ENCODE results near the gene ATP13A5. TPM values are rescaled to one million over a fixed set of nuclear protein-coding genes. Genes with fewer than 3 reads are reported as not detected.

ATP13A5 gene
- total and polyA plus RNA-seq, 2 of the 8 experiments (the other 6 are each of a cell fraction or from before 2014, with no cell fraction given): not detected

- H3K4me1 ChIP-seq (replicated peaks in 1 of 4; ENCODE audit: control insufficient read depth in 3 of 4, insufficient read depth in 4 of 4, low read length in 3 of 4): no peaks in the 10 kb centered on the region
- no peak overlapping the region for H3K9ac ChIP-seq (replicated peaks in 1 of 4; ENCODE audit: extremely low read depth in 1 of 4, low read depth in 3 of 4, low read length in 3 of 4)
- no peaks in the 10 kb centered on the region for H3K9me3 ChIP-seq (ENCODE audit: insufficient read depth in 2 of 2, low read depth in 1 of 2, low read length in 1 of 2)
- no peak overlapping the region for H3K18ac ChIP-seq (ENCODE audit: extremely low read depth, low read length)
- no peaks in the 10 kb centered on the region for H3K27me3 ChIP-seq (replicated peaks in 1 of 4; ENCODE audit: control insufficient read depth in 3 of 4, extremely low read depth in 1 of 4, insufficient read depth in 3 of 4, low read length in 3 of 4)
- no peak overlapping the region for H3K4me3 ChIP-seq (ENCODE audit: extremely low read depth in 1 of 4, insufficient read depth in 2 of 4, low read depth in 3 of 4, low read length in 4 of 4)
- H3K79me1 ChIP-seq (ENCODE audit: low read depth, low read length): no peaks in the 10 kb centered on the region
- WGBS, 2 experiments (ENCODE audit: extremely low coverage in 1 of 2, insufficient coverage in 1 of 2, insufficient read length in 1 of 2, insufficient replicate concordance in 2 of 2, low coverage in 1 of 2, low lambda C conversion rate in 2 of 2, missing lambda C conversion rate in 1 of 2): 93% methylated on average over 5 of the region's 5 CpGs; no CpG with 5 or more reads in 1 of the 2 experiments
- no peak overlapping the region for H4K8ac ChIP-seq (ENCODE audit: extremely low read depth, insufficient read depth, low read length)
- ChIA-PET POLR2A (ENCODE audit: partially characterized antibody) (no interaction called here), CTCF (ENCODE audit: partially characterized antibody) (interaction anchor here (1.0 to 1.2 kb wide), 3 partner anchors 12 to 194 kb away, joined by 3 to 4 read pairs (median 3); no protein-coding TSS in a partner anchor)
- H2AK5ac ChIP-seq (ENCODE audit: low read depth, low read length): no peak overlapping the region
- no peak for TF ChIP-seq CEBPB (IDR thresholded peaks at IDR 0.05; ENCODE audit: low read depth, low read length)
- peak; percentile 28 to 35; a peak in 3 of 4 replicates for TF ChIP-seq RAD21 (IDR thresholded peaks at IDR 0.05 in 1 of 2, conservative IDR thresholded peaks at IDR 0.05 in 1 of 2; ENCODE audit: low read depth in 2 of 2, low read length in 2 of 2)
- no peak for TF ChIP-seq EZH2 (IDR thresholded peaks at IDR 0.05; ENCODE audit: low read depth, low read length, severe bottlenecking)
- no peak for TF ChIP-seq SRF (IDR thresholded peaks at IDR 0.05; ENCODE audit: low read depth, low read length)
- no peaks in the 10 kb centered on the region for H4K20me1 ChIP-seq (replicated peaks in 1 of 2; ENCODE audit: control insufficient read depth in 1 of 2, insufficient read depth in 2 of 2, low read length in 2 of 2)
- no peak overlapping the region for H3K27ac ChIP-seq (ENCODE audit: low read depth, low read length)
- H3K79me2 ChIP-seq (ENCODE audit: control insufficient read depth in 1 of 2, insufficient read depth in 2 of 2, low read length in 2 of 2): no peaks in the 10 kb centered on the region
- H3K23ac ChIP-seq (ENCODE audit: insufficient read length): no peak overlapping the region
- H4K5ac ChIP-seq (ENCODE audit: insufficient read length, low read depth, low read length): no peak overlapping the region
- H3K4ac ChIP-seq (replicated peaks; ENCODE audit: insufficient read length, low read depth, low read length): no peak overlapping the region
- no peaks in the 10 kb centered on the region for H3K23me2 ChIP-seq (ENCODE audit: low read depth, low read length)
- H3K56ac ChIP-seq (replicated peaks; ENCODE audit: insufficient read length, low read depth, low read length): no peak overlapping the region
- H4K91ac ChIP-seq (replicated peaks; ENCODE audit: insufficient read length, low read length): no peak overlapping the region
- H3K36me3 ChIP-seq (ENCODE audit: control insufficient read depth in 2 of 4, insufficient read depth in 4 of 4, low read length in 3 of 4): no peaks in the 10 kb centered on the region
- H2BK120ac ChIP-seq (replicated peaks; ENCODE audit: low read depth, low read length): no peak overlapping the region
- no peak overlapping the region for H2BK20ac ChIP-seq (ENCODE audit: low read length)
- H2BK12ac ChIP-seq (ENCODE audit: low read depth, low read length): no peak overlapping the region
- FAIRE-seq (no peak), DNase-seq (ENCODE audit: low read depth in 1 of 2, low spot score in 2 of 2) (no peak)
- H2BK15ac ChIP-seq (ENCODE audit: low read length): no peak overlapping the region
- no peak overlapping the region for H3K4me2 ChIP-seq (ENCODE audit: insufficient read depth in 1 of 2, low read depth in 2 of 2, low read length in 2 of 2)
- H2AFZ ChIP-seq (ENCODE audit: low read length): no peak overlapping the region
- no peak overlapping the region for H3K14ac ChIP-seq (ENCODE audit: insufficient read length)
- no peak overlapping the region for H2BK5ac ChIP-seq (ENCODE audit: low read depth, low read length)
Measured at GRCh38 chr3:193262707-193263106, 115.8 kb downstream of the ATP13A5 start.
